ENCODE results near the gene RAB30.

The RAB30 gene, protein sequence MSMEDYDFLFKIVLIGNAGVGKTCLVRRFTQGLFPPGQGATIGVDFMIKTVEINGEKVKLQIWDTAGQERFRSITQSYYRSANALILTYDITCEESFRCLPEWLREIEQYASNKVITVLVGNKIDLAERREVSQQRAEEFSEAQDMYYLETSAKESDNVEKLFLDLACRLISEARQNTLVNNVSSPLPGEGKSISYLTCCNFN

DNA sequence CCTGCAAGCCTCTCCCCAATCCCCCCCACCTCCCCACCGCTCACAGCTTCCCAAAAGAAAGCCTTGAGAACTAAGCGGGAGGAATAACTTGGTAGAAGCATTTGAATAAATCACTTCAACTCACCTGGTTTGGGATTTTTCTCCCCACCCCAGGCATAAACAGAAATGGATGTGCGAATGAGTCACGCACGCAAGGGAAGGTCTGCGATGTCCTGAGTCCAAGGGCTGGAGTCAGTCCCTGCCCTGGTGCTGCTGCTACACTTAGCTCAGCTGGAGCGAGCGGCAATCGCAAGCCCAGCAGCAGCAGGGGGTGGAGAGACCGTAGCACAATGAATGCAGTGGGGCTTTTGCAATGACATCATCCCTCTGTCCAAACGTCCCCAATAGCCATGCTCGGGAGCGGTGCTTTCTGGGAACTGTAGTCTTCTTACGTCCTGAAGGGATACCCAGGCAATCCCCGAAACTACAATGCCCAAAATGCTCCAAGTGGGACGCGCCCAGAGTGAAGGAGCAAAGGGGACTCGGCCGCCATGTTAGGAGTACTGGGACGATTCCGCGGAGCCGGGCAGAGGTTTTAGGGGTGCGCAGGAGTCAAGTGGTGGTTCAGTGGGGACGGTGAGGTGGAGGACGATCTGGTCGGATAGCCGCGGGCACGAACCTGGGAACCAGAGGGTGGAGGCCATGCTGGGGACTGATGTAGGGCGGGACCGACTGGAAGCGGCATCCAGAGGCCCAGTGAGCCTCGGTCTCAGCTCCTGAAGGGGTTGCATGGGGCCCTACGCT, at the start of gene RAB30:
TSS of gene RAB30 (minus strand) at position 331 of the 783 bp plus-strand sequence. CDS start 74,581 bp downstream, outside the sequence.
- DNase-seq = peak; percentile 97

DNA sequence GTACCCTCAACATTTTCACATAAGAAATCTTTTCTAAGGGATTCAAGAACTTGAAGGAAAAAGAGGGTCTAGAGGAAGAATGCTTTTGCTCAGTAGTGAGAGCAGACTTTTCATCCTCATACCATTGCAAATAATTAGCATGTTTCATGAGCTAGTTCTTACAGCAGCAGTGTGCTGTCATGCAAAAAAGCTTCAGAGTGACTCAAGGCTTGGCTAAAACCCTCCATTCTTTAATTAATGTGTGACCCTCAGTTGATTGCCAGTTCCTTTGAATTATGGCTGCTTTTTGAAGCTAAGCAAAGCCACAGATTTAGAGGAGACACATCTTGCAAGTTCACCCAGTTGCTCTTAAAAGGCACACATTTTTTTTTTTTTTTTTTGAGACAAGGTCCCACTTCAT, 48.6 kb upstream of the RAB30 start:
- DNase-seq = no peak

DNA sequence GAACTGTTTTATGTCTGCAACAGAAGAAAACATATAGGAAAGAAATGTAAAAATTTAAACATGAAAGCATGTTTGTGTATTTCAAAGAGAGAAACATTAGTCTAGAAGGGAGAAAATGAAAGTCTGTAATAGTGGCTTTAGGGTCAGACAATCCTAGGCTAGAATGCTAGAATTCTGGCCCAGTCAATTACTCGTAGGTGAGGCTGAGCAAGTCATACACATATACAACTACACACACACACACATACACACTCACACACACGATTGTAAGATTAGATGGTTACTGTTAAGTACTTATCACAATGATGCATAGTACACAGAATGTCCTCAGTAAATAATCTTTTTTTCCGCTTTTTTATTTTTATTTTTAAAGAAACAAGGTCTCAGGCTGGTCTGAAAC, 47.5 kb upstream of the RAB30 start:
- no peak for DNase-seq

DNA sequence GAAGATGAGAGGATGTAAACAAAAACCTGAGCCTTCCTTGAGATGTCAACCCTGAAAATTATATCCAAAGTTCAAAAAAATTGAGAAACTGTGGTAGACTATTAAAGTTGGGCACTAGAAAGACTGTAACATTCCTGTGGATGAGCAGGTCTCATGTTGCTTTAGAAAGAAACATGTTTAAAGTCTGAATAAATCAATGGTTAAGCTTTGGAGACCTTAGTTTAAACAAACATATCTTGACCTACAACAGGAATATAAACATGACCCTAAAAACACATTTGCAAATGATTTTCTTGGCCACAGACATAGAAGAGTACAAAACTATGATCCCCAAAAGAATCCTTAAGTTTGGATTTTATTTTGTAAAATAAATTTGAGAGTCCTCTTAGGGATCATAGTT, 47.1 kb upstream of the RAB30 start:
- DNase-seq = no peak

DNA sequence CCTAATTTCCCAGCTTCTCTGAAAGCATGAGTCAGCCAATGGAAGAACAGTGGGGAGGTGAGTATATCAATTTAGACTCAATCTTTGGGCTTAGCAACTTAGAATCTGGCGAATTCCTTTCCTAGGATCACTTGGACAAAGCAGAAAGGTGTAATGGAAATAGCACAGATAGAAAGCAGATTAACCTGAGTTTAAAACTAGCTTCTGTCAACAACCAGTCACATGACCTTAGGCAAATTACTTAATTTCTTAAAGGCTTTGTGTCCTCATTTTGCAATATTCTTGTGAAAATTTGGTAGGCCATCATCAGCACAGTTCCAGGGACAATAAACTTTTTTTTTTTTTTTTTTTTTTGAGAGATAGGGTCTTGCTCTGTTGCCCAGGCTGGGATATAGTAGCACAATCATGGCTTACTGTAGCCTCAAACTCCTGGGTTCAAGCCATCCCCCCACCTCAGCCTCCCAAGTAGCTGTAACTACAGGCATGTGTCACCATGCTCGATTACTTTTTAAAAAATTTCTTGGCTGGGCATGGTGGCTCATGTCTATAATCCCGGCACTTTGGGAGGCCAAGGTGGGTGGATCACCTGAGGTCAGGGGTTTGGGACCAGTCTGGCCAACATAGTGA, 44.4 kb upstream of the RAB30 start:
- DNase-seq = no peak

DNA sequence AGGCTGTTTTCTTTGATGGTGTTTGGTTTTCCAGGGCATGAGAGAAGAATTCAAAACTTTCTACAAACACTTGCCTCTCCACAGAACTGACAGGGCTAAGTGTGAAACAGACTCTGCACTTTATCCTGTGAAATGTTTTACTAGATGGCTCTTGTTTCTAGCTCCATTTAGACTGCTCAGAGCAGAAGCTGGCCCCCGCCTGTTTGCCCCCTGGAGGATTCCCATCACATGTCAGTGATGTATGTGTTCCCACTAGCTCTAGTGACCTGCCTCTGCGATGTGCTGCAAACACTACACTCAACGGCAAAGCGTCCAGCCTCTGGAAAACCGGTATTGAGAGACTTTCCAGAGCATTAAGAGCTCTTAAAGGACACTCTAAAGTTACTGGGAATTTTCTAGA, 43.9 kb upstream of the RAB30 start:
- DNase-seq = no peak

DNA sequence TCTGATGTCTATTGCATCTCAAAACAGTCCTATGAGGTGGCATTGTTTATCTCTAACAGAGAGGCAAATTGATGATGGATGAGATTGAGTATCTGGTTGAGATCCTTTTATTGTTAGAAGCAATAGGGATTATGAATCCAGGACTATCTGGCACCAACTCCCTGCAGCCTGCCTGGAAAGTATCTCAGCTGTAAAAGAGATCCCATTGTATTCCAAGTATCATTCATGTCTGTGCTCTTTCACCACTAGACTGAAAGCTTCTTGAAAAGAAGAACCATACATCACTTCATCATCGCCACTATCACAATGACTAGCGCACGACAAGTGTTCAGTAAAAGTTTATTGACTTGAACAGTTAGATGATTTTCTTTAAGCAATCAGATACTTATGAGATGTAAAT, 43.3 kb upstream of the RAB30 start:
- DNase-seq = no peak

DNA sequence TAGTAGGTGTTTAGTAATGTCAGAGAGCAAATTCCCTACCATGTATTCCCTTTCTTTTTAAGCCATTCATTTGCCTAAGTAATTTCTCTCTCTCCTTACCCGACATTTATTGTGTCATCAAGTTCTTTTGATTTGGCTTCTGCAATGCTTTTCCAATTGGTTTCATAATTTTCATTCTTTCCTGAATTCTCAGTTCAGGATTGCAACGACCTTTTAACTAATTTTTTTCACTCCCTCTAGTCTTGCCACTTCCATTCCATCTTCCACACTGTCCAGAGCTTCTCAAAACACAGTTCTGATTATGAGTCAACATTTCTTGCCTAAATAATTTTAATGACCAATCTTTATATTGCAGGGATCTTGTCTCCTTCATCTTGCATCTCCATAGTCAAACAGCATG, 41.2 kb upstream of the RAB30 start:
- no peak for DNase-seq

DNA sequence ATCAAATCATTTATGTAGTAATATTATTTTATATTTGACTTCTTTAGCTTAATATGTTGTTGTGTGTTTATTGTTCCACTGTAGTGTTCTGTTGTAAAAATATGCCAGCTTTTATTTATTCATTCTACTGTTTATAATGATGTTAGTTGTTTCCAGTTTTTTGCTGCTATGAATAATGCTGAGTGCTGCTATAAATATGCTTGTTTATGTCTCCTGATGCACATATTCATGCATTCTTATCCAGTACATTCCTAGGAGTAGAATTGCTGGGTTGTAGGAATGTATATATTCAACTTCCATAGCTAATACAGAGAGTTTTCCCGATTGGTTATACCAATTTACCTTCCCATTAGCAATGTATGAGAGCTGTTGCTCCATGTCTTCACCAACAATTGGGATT, 33.5 kb upstream of the RAB30 start:
- no peak for DNase-seq

DNA sequence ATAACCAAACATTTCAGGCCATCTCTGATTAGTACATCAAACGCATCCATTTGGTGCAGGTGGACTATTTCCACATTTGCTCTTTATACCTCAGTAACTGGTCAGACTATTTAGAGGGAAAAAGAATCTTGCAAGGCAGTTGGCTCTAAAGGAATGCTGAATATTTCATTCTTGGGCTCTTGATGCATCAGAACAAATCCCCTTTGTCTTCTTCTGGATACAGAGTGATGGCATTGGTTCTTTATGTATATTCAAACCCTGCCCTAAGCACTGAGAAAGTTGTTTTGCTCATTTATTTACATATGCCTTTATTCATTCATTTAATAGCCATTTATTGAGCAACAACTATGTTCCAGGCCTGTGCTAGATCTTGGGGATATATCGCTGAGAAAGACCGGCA, 31.1 kb upstream of the RAB30 start:
- DNase-seq = no peak

DNA sequence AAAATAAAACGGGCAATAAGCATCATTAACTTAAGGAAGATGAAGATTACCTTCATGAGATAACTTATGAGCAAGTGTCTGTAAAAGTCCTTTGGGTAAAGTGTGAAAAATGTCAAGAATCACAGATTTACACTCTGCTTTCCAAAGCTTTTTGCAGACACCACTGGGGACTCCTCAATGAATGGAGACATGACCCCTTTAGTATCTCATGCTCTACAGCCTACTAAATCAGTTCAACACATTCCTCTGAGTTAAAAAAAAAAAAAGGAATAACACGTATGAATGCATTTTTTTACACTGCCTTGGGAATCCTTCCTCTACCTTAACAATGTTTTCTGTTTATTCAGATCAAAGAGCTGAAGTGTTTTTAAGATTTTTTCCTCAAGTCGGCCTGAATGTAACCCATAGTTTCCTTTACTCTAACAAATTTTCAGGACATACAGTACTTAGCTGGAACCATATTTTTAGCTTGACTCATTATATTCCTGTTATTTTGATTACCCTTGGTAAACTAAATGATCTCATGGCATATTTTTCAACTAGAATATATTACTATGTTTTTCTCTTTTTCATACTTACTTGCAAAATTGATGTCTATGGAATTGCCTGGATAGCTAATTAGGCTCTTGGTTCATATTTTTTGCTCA, 25.9 kb upstream of the RAB30 start:
- DNase-seq = no peak

DNA sequence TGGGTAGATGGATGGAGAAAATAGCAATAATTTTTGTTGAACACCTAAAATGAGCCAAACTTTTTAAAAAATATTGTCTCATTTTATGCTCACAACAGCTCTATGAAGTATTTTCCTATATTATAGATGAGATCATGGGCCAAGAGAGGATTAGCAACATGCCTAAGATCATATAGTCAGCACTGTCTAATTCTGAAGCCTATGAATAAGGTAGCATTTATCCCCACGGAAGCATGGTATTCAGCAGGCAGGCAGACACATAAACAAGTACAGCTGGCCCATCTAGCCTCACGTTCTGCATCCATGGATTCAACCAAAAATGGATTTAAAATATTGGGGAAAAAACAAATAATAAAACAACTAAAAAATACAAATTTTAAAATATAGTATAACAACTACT, 21.9 kb upstream of the RAB30 start:
- DNase-seq = no peak

DNA sequence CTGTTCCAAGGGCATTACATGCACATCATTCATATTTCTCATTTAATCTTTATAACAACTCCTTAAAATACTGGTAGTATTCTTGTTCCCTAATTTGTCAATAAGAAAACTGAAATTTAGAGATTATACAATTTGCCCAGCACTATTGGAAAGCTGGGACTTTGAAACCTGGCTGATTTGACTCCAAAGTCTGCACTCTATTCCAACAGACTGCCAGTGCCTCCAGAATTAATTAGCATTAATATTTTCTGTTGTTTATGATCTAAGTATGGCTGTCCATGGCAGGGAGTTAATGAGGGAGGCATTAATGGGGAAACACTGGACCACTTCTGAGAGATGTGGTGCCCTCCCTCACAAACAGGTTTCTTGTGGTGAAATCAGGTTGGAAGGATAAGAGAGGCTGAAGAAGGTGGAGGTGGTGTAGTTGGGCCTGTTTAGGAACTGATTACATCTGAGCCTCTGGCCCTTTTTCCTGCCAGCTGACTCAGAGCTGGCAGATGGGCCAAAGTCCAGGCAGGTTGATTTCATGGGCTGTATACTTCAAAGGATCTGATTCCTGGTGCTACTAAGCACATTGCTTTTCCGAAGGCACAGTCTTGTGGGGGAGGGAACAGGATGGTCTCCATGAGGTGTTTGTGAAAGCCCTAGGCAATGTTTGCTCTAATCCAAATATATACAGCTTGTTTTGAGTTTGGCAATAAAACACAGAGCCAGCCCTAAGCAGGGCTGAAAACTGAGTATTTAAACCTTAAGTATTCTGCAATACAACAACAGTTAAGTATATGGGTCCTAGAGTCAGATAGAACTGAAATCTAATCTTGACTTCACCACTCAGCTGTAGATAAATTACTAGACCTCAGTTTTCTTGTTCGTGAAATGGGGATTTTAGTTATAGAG, 21.0 kb upstream of the RAB30 start:
- DNase-seq = peak; percentile 70

DNA sequence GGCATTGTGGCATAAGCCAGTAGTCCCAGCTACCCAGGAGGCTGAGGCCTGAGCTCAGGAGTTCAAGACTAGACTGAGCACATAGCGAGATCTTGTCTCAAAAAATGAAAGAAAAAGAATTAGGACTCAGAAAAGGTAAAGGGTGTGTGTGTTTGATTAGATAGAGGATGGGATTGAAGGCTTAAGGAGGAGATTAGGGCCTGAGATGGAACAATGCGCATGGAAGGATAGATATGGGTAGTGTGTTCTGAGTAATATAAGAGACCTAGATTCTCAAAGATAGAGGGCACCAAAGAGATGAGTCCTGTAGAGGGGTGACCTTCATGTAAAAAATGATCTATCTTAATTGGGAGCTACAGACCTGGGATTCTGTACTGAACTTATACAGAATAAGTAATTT, 17.3 kb upstream of the RAB30 start:
- DNase-seq = no peak

DNA sequence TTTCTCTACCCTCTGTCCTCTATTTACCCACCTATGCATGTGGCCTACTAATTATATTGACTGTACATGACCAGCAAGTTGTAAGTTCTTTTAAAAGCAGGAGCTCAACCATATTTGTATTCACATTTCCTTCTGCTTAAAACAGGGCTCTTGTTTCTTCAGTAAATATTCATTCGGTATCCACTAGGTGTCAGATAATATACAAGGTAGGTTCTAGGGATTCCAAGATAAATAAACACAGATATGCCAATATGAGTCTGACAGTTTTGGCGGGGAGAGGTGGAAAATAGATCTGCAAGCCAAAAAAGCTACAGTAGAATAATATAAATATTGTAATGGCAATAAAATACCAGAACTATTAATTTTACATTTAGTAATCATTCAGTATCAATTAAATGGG, 15.3 kb upstream of the RAB30 start:
- DNase-seq = no peak

DNA sequence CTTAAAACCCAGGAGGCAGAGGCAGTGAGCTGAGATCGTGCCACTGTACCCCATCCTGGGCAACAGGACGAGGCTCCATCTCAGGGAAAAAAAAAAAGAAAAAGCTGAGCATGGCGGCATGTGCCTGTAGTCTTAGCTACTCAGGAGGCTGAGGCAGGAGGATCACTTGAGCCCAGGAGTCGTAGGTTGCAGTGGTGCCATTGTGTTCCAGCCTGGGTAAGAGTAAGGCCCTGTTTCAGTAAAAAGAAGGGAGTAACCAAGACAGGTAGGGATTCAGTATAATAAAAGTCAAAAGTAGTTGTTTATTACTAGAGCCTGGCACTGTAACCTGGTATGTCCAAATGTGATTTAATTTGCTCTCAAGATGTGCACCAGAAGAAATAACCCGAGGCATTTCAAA, 8.1 kb upstream of the RAB30 start:
- no peak for DNase-seq

DNA sequence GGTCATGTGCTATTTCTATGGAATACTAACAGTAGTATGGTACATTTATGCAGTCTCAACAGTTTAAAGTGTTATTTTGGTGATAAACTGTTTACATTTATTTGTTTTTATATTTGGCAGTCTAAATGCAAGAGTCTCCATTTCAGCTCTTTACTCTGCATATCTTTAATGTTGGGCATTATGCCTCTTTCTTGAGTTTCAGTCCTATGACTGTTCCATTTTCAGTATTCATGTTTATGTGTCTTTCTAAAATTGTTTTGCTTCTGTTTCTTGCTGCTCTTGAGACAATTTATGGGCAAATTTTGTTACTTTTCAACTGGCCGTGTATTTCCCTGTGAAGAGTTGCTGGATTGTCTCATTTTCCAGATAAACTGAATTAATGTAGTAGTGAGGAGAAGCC, 6.6 kb upstream of the RAB30 start:
- no peak for DNase-seq

DNA sequence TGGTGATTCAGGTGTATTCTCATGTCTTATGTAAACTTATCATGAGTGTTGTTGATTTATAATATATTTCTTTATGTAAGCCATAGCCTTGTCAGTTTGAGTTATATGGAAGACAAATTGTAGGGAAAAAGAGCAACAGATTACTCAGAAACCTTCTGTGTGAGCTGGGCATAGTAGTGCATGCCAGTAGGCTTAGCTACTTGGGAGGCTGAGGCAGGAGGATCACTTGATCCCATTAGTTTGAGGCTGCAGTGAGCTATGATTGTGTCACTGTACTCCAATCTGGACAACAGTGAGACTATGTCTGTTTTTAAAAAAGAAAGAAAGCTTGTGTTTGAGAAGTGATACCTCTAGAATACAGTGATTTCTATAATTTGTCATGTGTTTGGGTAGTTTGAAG, 2.2 kb upstream of the RAB30 start:
- no peak for DNase-seq

DNA sequence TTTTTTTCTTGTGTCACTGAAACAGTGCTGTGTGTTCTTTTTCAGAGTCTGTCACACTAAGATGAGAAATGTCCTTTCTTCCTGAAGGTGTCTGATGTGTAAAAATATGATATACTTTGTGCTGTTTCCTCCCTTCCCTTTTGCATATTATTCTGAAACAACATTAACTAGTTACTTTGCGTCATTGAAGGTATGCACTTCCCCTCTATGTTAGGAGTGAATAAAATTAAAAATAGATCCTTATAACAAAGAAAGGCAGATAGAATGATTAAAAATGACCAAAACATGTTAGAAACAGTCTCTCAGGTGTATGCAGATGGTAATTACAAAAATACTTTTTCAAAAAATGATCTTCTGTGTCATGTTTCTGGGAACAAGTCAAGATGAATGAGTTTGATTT, 1.6 kb upstream of the RAB30 start:
- no peak for DNase-seq

DNA sequence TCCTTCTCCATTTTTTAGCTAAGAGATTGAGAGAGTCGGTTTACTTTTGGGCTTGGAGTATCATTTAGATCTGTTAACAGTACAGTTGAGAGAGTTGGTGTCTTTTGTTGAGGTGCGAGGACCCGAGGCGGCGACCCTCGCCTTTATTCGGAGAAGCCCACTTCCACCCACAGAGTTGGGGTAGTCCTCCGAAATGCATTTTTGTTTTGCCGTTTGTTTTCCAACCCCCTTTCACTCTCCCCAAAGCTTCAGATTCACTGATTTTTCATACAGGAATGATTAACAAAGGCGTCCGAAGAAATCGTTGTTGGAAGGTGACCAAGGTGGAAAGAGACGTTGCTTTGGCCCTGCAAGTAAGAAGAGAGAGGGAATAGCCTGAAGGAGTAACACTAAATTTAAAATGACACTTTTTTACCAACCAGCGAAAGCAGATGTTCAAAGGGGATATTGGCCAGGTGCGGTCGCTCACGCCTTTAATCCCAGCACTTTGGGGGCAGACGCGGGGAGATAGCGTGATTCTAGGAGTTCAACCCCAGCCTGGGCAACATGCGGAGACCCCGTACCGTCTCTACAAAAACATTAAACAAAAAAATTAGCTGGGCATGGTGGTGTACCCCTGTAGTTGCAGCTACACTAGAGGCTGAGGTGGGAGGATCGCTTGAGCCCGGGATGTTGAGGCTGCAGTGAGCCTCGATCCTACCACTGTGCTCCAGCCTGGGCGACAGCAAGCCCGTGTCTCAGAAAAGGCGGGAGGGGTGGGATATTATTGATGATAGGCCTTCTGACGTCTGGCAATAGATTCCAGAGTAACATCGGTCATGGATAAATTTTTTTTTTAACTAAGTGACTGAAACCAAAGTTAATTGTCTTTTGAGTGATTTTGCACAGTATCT, 899 bp upstream of the RAB30 start:
- DNase-seq = no peak

DNA sequence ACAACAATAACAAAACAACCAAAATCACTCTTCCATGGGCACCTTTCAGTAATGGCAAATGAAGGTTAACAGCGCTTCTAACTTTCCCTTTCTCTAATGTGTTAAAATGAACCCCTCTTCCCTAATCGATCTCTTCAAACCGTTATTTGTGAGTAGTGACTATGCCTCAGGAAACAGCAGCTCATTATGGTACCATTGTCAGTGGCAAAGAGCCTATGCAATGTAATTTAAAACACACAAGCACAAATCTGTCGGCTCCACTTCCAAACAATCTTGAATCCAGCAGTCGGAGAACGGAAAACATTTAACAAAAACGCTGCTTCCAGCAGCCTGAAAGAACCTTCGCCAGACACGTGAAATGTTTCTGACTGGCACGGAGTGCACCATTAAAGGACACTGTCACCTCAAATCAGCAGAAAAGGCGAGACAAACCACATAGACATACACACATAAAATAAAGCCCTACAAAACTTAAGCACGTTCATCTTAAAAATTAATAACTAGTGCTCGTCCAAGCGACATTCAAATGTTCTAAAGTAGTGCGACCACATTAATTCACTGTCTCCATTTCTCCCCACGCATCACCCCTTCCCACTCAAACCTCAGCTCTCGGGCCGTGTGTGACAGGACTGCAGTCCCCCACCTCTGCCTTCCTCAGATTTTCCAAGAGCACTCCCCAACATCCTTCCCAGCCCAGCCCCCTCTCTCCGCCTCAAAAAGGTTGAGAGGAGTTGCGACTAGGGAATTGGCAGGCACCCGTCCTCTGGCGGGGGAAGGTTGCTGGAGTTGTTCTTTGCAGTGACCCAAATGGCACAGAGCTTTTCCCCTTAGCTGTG, 748 bp downstream of the RAB30 start:
- no peak for DNase-seq
